Activated CD8-positive, alpha-beta memory T cell treated with anti-CD3 and anti-CD28 coated beads, Interleukin-2, amount 50 U/mL, for 1 hour (primary cell): ENCODE results near the gene IL17D.
"Not testable (repeated sequence)": the region's sequence is repeated elsewhere in the genome, so short reads cannot be mapped to it uniquely, and the experiment has no call there.

Experiments
- DNase-seq: peaks from one replicate; pipeline ENCODE4 v3.0.0-alpha.2; 2020; ENCODE audit errors: extremely low read depth

IL17D gene

DNA sequence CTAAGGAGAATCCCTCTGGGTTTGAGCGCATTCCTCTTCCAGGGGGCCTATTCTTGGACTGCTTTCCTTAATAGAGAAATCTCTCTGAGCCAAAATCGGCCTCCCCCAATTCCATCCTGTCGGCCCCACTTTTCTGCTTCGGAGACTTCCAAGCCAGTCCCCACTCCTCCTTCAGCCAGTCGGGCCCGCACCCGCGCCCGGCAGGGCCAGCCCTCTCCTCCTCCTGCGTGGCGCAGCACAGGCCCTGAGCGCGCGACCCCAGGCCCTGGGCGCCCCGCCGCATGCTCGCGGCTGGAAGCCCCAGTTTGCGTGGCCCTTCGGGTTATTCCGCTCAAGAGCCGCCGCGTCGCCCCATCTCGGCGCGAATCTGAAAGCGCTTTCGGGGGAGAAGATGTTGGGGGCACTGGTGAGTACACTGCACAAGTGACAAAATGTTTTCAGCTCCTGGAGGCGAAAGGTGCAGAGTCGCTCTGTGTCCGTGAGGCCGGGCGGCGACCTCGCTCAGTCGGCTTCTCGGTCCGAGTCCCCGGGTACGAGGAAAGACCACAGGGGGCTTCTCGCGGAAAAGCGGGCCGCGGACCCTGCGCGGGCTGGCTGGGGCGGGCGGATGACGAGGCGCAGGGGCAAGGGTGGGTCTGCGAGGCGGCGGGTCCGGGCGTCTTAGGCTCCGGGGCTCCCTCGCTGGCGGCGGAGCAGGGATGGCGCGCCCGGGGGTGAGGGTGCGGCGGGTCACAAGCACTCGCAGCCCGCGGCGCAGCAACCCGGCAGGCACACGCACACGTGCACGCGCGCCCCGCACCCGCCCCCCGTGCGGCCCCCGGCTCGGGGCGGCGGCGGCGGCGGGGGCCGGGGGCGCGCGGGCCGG is at the start of gene IL17D:
IL17D (plus strand) TSS at position 785 of the 865 bp plus-strand sequence. CDS start 303 bp downstream, outside the sequence.
- no peak for DNase-seq

DNA sequence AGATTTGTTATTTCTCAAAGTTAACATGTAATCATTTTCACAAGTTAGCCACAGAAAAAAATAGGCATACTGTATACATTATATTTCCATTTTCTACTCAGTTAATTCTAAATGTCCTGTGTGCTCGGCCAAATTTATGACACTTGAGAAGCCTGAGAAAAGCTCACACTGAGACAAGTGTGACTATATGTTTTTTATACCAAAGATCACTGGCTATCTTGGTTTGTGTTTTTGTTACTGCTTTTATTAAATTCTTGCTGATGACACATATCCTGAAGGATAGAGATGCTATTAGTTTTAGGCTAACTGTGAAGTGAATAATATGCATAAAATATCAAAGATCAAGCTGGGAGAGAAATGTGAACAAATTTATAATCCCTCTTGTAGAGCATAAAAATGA is 49.3 kb upstream of the IL17D start:
- DNase-seq: no peak

DNA sequence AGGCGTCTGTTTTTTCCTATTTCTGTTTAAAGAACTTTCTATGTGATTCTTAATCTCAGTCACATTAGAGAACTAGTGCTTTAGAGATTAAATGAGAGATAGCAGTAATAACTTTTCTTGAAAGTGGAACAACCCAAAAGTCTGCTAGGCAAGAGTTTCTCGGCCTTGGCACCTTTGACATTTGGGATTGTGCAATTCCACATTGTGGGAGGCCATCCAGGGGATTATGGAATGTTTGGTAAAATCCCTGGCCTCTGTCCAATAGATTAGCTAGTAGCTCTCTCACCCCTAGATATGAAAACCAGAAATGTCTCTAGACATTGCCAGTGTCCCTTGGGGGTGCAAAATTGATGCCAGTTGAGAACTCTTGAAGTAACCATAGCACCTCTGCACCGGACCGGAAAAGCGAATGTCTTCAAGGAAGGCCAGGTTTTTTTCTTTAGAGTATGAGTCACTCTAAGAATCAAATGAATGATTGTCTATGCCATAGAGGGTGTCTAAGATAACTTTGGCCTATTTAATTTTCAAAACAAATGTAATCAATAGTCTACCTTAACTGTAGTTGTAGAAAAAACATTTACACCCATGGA is 45.0 kb upstream of the IL17D start:
- DNase-seq: no peak

DNA sequence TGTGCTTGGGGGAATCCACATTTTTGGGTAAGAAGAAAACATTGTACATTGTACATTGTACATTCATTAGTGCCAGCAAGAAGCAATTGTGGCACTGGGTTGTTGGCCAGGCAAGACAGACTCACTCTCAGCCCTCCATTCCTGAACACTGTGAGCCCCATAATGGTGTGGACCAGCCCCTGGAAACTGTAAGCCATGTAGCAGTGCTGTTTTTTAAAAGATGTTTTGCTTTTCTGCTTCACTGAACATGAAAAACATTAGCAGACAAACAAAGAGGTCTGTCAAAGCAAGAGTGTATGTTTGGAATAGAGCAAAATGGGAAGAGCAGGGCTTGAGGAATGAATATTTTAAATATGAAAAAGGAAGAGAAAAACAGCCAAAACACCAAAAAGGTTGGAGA is 39.1 kb upstream of the IL17D start:
- DNase-seq: no peak

GRCh38 chr13:20666948-20667347 is 36.6 kb upstream of the IL17D start:
- DNase-seq: no peak

DNA sequence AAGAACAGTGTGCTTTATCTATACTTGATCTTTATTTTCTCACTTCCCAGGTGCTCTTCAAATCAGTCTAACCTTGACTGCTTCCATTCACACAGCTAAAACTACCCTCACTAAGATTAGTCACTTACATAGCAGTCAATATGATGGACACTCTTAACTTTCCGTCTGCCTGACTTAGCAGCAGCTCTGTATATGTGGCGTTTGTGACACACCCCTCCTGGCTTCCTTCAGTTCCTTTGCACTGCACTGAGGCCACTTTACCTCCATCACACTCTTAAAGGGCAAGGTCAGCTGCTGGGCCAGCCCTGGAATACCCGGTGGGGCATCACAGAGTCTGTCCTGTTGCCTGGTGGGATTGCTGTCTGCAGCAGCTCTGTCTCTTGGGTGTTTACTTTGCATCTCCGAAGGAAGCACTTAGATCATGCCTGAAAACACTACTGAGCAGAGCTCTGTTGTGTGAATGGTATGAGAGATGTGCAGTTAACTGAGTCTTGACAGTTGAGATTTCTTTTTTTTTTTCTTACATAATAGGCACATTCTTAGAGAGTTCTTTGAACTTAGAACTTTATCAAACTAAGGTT is 35.6 kb upstream of the IL17D start:
- no peak for DNase-seq

- no peak for DNase-seq
These were observed 34.3 kb upstream of the IL17D start for GRCh38 chr13:20669162-20669561.

DNA sequence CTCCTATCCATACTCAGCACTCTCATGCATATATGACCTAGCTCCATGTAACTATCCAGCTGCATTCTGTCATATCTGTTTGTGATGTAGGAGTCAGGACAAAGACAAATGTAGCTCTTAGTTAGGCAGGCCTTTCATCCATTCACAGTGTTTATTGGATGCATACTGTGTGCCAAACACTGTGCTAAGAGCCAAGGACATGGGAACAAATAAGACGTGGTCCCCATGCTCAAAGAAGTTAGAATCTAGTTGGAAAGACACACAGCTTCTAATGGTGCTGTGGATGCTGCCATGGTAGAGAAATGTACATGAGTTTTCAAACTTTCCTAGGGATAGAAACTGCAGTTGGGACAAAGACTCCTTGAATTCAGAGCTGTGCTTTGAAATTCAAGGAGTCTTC is 31.7 kb upstream of the IL17D start:
- no peak for DNase-seq

DNA sequence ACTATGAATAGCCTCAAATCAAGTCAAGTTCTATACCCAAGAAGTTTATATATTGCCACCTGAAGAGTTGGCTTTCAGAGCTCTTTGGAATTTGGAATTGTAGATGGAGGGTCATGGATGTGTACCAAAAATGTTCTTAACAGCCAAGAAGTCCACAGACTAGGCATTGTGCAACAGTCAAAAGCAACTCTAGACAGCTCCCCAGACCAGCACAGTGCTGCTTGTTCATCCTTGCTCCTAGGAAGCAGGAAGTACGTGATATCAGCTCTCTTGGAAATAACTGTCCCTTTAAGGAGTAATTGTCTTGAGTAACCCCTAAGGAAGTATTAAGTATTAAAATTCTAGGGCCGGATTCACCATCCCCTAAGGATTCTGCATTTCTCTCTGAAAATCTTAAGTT is 30.7 kb upstream of the IL17D start:
- DNase-seq: no peak

- DNase-seq: no peak
These were observed 29.8 kb upstream of the IL17D start for GRCh38 chr13:20673715-20674114.

DNA sequence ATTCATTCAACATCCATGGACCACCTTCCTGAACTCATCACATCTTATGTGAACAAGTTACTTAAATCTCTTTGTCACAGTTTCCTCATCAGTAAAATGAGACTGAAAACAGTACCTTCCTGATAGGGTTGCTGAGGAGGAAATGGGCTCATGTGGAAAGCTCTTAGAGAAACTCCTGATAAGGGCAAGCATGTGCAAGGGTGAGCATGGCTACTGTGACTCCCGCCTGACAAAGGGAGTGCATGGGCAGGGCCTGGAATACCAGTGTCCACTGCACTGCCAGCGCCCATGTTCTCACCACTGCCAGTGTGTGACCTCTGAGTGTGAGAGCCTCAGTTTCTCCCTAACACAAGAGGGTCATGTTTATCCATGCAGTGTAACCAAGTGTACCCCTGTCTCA is 27.3 kb upstream of the IL17D start:
- DNase-seq: no peak

GRCh38 chr13:20678606-20679005 is 24.9 kb upstream of the IL17D start:
- DNase-seq: not testable (repeated sequence)

GRCh38 chr13:20679879-20680278 is 23.6 kb upstream of the IL17D start:
- DNase-seq: no peak

DNA sequence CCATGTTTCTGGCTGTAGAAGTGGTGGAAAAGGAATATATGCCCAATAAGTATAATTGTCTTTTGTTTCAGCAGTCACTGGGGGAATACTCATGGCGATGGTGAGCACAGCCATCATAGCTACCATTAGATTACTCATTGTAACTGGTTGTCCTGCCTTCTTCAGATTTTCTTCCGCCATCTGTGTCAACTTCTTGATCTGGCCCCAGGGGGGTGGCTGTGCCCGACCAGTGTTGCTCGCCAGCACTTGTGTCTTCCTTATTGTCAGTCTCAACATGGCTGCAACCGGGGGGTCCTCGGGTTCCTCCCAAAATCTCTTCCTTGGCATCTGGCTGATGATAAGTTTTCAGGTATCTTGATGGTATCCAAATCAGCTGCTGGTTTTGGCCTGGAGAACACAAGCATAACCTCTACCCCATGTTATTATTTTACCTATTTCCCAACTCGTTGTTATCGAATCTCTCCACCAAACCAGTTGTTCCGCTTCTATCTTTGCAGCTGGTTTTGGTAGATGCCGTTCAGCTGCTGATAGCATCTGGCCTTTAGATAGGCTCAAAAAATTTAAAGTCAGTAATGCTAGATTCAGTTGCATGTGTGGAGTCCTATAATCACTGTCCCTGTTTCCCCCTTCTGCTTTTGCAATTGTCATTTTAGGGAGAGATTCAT is 23.0 kb upstream of the IL17D start:
- no peak for DNase-seq

DNA sequence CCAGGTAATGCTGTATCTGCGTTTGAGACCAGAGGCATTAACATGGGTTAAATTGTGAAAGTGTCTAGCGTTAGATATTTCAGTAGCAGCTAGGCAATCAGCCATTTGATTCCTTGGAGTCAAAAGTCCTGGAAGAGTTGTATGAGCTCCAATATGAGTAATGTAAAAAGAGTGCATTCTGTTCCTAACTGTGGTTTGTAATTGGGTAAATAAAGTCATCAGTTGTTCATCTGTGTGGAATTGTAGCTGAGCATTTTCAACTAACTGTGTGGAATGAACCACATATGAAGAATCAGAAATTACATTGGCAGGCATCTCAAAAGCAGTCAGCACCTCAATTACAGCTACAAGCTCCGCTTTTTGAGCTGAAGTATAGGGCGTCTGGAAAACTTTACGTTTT is 22.0 kb upstream of the IL17D start:
- not testable (repeated sequence) for DNase-seq

DNA sequence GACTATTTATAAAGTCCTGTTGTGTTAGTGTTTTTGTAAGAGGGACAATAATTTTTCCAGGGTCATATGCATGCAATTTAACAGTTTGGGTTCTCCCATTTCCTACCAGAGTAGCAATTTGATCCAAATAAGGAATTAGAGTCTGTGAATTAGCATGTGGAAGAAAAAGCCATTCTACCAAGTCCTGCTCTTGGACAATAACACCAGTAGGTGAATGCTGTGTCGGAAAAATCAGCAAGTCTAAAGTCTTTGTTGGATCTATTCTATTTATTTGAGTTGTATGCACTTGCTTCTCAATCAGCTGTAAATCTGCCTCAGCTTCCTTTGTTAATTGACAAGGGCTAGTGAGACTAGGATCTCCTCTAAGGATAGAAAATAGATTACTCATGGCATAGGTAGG is 21.4 kb upstream of the IL17D start:
- DNase-seq: no peak

GRCh38 chr13:20684041-20684440 is 19.5 kb upstream of the IL17D start:
- DNase-seq: no peak

GRCh38 chr13:20684546-20684945 is 19.0 kb upstream of the IL17D start:
- no peak for DNase-seq

- DNase-seq: no peak
These were observed 18.4 kb upstream of the IL17D start for GRCh38 chr13:20685092-20685491.

DNA sequence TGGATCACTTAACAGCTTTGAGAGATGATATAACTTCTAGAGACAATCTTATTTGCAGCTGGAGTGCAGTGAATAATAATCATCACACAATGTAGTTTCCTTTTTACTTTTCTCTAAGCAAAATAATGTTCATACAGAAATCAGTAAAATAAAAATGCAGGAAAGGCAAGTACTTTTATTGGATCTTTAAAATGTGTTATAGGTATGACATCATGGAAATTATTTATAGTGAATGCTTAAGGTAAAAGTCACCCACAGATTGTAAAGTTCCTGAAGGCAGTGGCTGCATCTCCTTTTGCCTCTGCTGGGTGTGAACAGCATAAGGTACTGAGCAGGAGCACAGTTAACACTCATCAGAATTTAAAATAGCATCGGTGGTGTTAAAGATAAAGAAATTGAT is 17.3 kb upstream of the IL17D start:
- DNase-seq: no peak

DNA sequence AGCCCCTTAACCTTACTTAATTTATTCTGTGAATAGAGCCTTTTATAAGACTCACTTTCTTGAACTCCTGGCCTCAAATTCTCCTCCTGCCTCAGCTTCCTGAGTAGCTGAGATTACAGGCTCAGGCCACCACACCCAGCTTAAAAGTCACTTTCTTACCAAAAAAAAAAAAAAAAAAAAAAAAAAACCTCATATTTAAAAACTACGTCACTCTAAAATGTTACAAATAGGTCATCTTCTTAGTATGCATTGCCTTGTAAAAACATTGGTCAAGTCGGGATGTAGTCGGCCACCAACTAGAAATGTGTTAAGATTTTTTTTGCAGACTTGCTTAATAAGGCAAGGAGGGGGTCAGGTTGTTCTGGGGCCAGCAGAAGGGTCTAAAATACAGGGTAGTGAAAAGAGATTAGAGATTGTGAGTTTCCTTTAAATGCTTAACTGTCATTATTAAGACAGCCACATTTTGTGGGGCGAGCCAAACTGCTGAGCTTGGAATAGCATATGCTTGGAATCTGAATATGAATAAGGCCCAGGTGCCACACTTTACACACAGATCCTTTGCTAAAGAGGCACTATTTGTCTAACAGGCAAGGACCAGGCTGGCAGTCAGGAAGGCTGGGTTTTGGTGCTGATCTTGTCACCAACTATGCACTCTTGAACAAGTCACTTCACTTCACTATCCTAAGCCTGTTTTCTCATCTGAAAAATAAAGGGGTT is 16.5 kb upstream of the IL17D start:
- DNase-seq: no peak

GRCh38 chr13:20689291-20689690 is 14.2 kb upstream of the IL17D start:
- no peak for DNase-seq
